GM19099 (cell line): ENCODE data around the gene SUSD4.

ENCODE experiments used
- POLR2A ChIP-seq: IDR thresholded peaks from 3 replicates; pipeline ENCODE4 v1.6.1; 2011; ENCODE audit warnings: low read depth; ENCODE audit not compliant: insufficient read length; ENCODE audit errors: extremely low read depth

SUSD4 gene

GRCh38 chr1:223233410-223234169 lies 130.4 kb downstream of the SUSD4 start:
- no peak for TF ChIP-seq POLR2A

DNA sequence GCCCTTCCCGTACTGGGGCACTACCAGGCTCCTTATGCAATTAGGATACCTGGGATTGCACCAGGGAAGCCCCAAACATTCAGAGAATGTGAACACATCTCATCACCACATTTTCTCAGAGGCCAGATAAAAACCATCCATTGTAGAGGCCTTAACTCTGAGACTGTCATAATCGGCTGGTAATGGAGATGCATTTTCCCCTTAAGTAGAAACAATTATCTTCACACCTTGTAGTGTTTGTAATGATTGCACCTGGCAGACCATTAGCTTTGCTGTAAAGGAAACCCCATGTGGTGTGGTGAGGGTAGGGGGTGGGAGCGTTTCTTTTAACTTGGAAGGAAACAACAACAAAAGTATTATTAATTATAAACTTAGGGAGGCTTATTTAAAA lies 131.0 kb downstream of the SUSD4 start:
- no peak for TF ChIP-seq POLR2A

DNA sequence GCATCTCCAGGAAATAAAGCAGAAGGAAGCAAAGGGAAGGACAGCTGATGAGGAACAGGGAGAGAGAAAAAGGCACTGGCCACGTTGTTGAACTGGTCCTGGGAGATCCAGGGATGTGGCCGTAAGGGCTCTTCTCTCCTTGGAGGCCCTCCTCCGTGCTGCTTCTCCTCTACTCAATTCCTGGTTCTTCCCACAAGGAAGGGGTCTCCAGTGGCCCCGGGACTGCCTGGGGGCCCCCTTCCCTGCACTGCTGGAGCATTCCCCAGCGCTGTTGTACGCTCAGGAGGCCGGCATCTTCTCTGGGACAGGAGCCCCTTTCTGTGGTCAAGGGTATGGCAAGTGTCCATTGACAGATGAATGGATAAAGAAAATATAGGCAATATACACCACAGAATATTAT lies 132.4 kb downstream of the SUSD4 start:
- TF ChIP-seq POLR2A: no peak

GRCh38 chr1:223231011-223231572 lies 132.9 kb downstream of the SUSD4 start:
- TF ChIP-seq POLR2A: no peak

GRCh38 chr1:223230161-223230881 lies 133.7 kb downstream of the SUSD4 start:
- TF ChIP-seq POLR2A: no peak

GRCh38 chr1:223229756-223230155 lies 134.2 kb downstream of the SUSD4 start:
- TF ChIP-seq POLR2A: no peak

DNA sequence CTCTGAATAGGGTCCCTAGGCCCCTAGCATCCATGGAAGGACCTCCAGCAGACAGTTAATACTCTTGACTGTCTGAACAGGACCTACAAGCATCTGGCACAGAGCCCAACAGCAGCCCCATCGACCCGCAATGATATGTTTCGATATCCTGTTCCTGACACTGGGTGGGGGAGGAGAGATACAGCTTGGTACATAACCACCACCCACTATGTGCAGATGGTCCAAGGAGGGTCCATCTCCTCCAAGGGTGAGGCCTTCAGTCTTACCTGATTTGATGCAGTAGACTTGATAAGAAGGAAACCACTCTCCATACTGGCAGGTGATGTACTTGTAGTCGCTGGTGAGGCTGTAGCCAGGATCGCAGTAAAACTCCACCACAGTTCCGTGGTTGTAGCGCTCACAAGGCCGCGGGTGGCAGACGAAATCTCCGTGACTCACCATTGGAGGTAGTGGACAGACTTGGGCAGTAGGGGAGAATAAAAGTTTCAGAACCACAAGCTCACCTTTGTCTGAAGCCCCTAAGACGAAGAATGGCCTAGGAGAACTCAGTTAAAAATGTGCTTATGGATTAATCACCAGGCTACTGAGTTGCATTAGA lies 134.9 kb downstream of the SUSD4 start:
- TF ChIP-seq POLR2A: no peak

DNA sequence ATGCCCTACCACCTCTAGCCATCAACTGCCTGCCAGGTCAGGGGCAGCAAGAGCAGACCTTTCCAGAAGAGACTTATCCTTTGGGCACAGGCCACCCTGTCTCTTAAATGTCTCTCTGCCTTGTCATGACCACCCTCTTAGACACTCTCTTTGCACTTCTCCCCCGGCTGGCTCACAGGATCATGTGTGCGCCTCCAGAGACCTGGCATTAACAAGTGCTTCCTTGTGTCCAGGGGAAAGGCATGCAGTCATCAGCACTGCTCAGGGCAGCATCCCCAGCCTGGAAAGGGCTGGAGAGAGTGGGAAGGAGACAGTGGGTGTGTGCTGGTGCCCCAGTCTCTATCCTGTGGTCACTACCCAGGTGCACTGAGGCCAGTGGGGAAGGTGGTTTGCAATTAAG lies 135.8 kb downstream of the SUSD4 start:
- no peak for TF ChIP-seq POLR2A

- TF ChIP-seq POLR2A: no peak
These were observed 136.3 kb downstream of the SUSD4 start for GRCh38 chr1:223227486-223228196.

- no peak for TF ChIP-seq POLR2A
These were observed 136.9 kb downstream of the SUSD4 start for GRCh38 chr1:223227031-223227430.

DNA sequence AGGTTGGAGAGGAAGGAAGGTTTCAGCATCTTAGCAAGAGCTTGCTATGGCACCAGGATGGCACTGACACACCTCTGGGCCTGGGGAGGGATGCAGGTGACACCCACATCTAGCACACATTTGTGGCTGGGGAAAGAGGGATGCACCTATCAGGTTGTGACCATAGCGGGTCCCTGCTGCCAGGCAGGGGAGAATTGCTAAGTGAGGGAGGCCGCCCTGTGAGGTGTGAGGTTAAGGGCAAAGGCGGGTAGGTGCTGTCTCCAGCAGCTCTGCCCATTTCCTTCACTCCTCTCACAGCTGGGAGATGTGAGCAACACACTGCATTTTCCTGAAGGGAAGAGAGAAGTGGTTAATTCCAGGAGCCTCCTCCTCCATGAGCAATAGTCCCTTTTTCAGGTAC lies 137.7 kb downstream of the SUSD4 start:
- no peak for TF ChIP-seq POLR2A

DNA sequence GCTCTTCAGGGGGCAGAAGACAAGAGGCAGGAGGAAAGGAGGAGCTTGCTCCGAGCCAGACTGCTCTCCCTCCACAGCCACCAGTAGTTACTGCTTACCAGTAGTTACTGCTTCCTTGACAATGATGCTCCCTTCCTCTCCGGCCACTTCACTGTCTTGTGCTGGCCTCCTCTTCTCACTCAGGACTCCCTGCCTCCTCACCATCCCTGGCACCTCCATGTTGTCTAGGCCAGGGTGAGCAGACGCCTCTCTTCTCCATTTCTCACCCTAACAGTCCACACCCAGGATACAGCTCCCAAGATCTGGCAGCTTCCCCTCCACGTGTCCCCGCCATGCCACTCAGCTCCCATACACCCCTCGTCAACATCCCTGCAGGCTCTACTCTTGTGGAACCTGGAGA lies 138.5 kb downstream of the SUSD4 start:
- no peak for TF ChIP-seq POLR2A

DNA sequence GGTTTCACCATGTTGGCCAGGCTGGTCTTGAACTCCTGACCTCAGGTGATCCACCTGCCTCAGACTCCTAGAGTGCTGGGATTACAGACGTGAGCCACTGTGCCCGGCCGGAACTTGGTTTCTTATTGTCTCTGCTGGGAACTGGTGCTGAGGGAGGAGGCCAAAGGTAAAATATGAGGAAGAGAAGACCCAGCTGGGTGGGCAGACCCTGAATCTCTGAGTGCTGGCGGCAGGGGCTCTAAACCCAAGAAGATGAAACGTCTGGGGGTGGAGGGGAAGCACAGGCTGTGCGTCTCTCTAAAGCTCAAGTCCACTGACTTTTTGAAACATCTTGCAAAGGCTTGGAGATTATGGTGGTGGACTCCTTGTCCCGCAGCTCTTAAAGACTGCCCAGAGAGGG lies 138.9 kb downstream of the SUSD4 start:
- TF ChIP-seq POLR2A: no peak

DNA sequence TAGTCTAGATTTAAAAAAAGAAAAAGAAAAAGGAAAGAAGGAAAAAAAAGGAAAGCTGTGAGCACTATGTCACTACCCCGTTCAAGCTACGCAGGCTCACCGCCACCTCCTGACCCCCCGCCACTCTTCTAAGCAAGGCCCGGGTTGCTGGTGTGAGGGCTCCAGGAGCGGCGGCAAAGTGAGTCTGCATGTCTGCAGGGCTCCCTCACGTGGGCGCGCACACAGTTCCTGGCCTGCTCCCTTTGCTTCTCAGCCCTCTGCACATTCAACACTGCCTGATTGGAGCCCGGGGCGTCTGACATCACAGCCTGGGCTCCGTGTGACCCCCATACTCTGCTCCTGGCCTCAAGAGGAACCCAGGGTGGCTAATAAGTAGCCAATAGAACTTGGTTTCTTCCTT lies 139.5 kb downstream of the SUSD4 start:
- no peak for TF ChIP-seq POLR2A
